Right lobe of liver (tissue), 6 donors: ENCODE results near the gene SERTAD4. TPM values are rescaled to one million over a fixed set of nuclear protein-coding genes. Genes with fewer than 3 reads are reported as not detected.

Experiments
- ATAC-seq, 4 donors: fragments of 200-7000 bp; cut with Tn5 transposase; one replicate each; pipeline ENCODE4 v1.9.1; 2020; ENCODE audit warnings: mild to moderate bottlenecking in 4 of 4, moderate library complexity in 4 of 4
- DNase-seq, 3 donors: peaks; one replicate each; pipeline ENCODE4 v3.0.0-alpha.2; 2020
- H3K27ac ChIP-seq, 3 donors: fragments of 200-600 bp; one replicate each; pipeline ENCODE4 v1.8.0; 2022
- H3K27me3 ChIP-seq, 2 donors: fragments of 200-600 bp; one replicate each; pipeline ENCODE4 v1.8.0; 2022
- H3K36me3 ChIP-seq, 4 donors: fragments of 200-600 bp; sonication (generic) in 1 of 4; one replicate each; pipeline versions ENCODE4 v1.5.1 to v1.8.0; 2017 to 2022; ENCODE audit warnings: control low read depth in 1 of 4
- H3K4me1 ChIP-seq, 4 donors: fragments of 200-600 bp; sonication (generic) in 1 of 4; one replicate each; pipeline versions ENCODE4 v1.5.1 to v1.8.0; 2017 to 2022; ENCODE audit warnings: control low read depth in 1 of 4
- H3K4me3 ChIP-seq, 3 donors: fragments of 200-600 bp; one replicate each; pipeline ENCODE4 v1.8.0; 2022
- H3K9me3 ChIP-seq, 4 donors: fragments of 200-600 bp; sonication (generic) in 1 of 4; one replicate each; pipeline versions ENCODE4 v1.5.1 to v1.8.0; 2017 to 2022; ENCODE audit warnings: control low read depth in 1 of 4
- POLR2A ChIP-seq: fragments of 450-650 bp; IDR thresholded peaks from one replicate; pipeline ENCODE4 v1.6.1; 2017; ENCODE audit warnings: antibody characterized with exemption, mild to moderate bottlenecking
- WGBS: methylation state at CpG from one replicate; pipeline ENCODE4 v1.1.6; 2018; ENCODE audit warnings: low coverage, low lambda C conversion rate; ENCODE audit not compliant: insufficient coverage; ENCODE audit errors: missing lambda C conversion rate; 5-methylcytosine and 5-hydroxymethylcytosine counted together
- intact Hi-C, 2 donors: fragments of 100-400 bp; cut with DNase I; formaldehyde crosslinking; loops; one replicate each; pipeline versions ENCODE4 v1.11.2 to v1.14.1; 2022
- total RNA-seq, 6 experiments: library from RNA; depleted of rRNA in 2 of 6; stranded (reverse); fragments of >200 nt in 2 of 6; fragmentation: NEBNext Ultra II Directional in 3 of 6; extraction: Animal tissue kit (Norgen Biotek cat#: 25700) in 3 of 6; gene quantifications; one replicate each; pipeline versions ENCODE4 v1.1.0 to v1.2.4, GENCODE V29; 2016 to 2023
- TF ChIP-seq, protein P1 (sequence below), 4 donors: fragments of 200-600 bp in 3 of 4; fragments of 450-650 bp in 1 of 4; IDR thresholded peaks; one replicate each; pipeline versions ENCODE4 v1.5.1 to v1.8.0; 2016 to 2022; ENCODE audit warnings: antibody characterized with exemption in 4 of 4, mild to moderate bottlenecking in 2 of 4
- donor health status: DM: no; HTN: yes; CAD: no.
- donor health status: DM: no; HTN: no; CAD: no.
- donor health status: DM: no; HTN: no; CAD: no.
- donor health status: DM: no; HTN: yes; CAD: no.
- donor health status: DM: no; HTN: yes; CAD: no.

The SERTAD4 gene
- total RNA-seq, 6 experiments from 2014 or later = not detected

DNA sequence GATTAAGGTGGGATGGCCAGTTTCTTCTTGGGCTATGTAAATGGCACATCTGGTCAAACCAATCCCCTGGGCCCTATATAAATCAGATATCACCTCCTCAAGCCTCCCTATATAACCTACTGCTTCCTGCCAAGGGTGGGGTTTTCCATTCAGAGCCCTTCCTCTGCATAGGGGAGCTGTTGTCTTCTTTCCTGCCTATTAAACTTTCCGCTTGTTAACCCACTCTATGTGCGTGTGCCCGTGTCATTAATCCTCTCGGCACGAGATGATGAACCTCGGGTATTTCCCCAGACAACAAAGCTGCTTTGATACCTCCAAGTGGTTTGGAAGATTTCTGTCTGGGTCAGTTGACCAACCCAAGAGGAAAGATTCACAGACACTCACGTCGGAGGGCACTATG, 19.3 kb upstream of the SERTAD4 start:
- no peak overlapping the region for H3K27ac ChIP-seq
- TF ChIP-seq, protein P1, sequence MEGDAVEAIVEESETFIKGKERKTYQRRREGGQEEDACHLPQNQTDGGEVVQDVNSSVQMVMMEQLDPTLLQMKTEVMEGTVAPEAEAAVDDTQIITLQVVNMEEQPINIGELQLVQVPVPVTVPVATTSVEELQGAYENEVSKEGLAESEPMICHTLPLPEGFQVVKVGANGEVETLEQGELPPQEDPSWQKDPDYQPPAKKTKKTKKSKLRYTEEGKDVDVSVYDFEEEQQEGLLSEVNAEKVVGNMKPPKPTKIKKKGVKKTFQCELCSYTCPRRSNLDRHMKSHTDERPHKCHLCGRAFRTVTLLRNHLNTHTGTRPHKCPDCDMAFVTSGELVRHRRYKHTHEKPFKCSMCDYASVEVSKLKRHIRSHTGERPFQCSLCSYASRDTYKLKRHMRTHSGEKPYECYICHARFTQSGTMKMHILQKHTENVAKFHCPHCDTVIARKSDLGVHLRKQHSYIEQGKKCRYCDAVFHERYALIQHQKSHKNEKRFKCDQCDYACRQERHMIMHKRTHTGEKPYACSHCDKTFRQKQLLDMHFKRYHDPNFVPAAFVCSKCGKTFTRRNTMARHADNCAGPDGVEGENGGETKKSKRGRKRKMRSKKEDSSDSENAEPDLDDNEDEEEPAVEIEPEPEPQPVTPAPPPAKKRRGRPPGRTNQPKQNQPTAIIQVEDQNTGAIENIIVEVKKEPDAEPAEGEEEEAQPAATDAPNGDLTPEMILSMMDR (IDR thresholded peaks at IDR 0.05) = no peak
- no peak for TF ChIP-seq POLR2A
- no peak overlapping the region for H3K4me3 ChIP-seq
- no peaks in the 10 kb centered on the region for H3K36me3 ChIP-seq
- no peak for DNase-seq
- no peaks in the 10 kb centered on the region for H3K27me3 ChIP-seq
- intact Hi-C loops = no loop called here
- H3K4me1 ChIP-seq = no peaks in the 10 kb centered on the region
- ATAC-seq = no peak
- H3K9me3 ChIP-seq = no peaks in the 10 kb centered on the region
- WGBS = 65% methylated on average over 8 of the region's 8 CpGs

DNA sequence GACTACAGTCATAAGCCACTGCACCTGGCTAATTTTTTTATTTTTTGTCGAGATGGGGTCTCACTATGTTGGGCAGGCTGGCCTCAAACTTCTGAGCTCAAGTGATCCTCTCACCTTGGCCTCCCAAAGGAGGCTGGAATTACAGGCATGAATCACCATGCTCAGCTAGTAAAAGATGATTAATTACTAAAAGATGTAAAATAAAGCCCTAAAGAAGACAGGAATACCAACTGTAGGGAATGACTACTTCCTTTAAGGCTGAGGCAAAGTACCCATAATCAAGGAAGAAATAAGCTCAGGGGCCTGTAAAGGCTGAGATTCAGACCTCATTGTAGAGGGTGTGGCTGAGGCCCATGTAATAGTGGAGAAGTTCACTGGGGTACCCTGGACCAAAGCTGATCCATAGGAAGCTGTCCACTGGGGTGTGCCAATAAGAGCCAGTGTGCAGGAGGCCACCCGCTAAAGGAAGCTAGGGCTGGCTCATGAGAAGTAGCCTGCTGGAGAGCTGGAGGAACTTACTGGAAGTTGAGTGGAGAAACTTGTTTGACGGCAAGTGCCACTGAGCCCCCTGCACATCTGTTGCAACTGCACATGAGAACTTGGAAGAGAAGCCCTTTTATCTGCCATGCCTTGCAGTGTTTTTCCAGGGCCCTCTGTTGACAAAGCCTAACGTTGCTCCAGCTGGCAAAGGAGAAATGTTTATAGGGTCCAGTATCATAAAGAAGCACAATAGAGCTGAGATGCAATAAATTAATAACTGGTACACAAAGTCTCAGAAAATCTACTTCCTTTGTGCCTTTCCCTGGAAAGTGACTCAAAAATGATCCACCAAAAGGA, 17.8 kb upstream of the SERTAD4 start:
- no peaks in the 10 kb centered on the region for H3K27me3 ChIP-seq
- intact Hi-C loops = no loop called here
- H3K4me1 ChIP-seq = no peaks in the 10 kb centered on the region
- DNase-seq = no peak
- no peaks in the 10 kb centered on the region for H3K36me3 ChIP-seq
- TF ChIP-seq, protein P1 (IDR thresholded peaks at IDR 0.05) = no peak
- TF ChIP-seq POLR2A = no peak
- no peak for ATAC-seq
- H3K9me3 ChIP-seq = no peaks in the 10 kb centered on the region
- WGBS = 33% methylated on average over 2 of the region's 4 CpGs
- no peak overlapping the region for H3K4me3 ChIP-seq
- H3K27ac ChIP-seq = no peak overlapping the region

DNA sequence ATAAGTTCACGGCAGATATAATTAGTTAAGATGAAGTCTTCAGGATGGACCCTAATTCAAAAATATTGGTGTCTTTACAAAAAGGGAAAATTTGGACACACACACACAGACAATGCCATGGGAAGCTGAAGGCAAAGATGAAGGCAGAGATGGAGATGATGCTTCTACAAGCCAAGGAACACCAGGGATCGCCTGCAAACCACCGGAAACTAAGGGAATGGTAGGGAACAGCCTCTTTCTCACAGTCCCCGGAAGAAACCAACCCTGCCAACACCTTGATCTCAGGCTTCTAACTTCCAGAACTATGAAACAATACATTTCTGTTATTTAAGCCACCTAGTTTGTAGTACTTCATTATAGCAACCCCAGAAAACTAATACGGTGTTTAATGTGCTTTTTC, 15.1 kb upstream of the SERTAD4 start:
- H3K4me3 ChIP-seq = no peak overlapping the region
- no peak for TF ChIP-seq POLR2A
- TF ChIP-seq, protein P1 (IDR thresholded peaks at IDR 0.05) = no peak
- no peaks in the 10 kb centered on the region for H3K9me3 ChIP-seq
- no peak for DNase-seq
- intact Hi-C loops = no loop called here
- H3K27ac ChIP-seq = no peak overlapping the region
- ATAC-seq = no peak
- WGBS = 67% methylated on average over 3 of the region's 5 CpGs
- H3K4me1 ChIP-seq = no peaks in the 10 kb centered on the region
- no peaks in the 10 kb centered on the region for H3K27me3 ChIP-seq
- H3K36me3 ChIP-seq = no peaks in the 10 kb centered on the region

DNA sequence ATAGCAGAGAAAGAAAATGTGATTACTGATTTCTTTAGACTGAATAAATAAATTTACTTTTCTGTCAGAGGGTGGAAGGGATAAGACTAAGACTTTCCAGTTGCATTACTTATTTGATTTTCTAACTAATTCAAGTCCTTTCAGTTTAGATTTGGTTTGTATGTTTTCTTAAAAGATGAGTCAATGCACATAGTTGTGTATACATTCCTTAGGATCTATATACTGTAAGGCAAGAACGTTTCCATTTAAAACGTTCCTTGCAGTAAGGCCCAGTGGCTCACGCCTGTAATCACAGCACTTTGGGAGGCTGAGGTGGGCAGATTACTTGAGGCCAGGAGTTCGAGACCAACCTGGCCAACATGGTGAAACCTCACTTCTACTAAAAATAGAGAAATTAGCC, 14.5 kb upstream of the SERTAD4 start:
- Histone ChIP-seq H3K27me3 (no peaks in the 10 kb centered on the region), H3K9me3 (no peaks in the 10 kb centered on the region), H3K4me1 (no peaks in the 10 kb centered on the region), H3K4me3 (no peak overlapping the region), H3K36me3 (no peaks in the 10 kb centered on the region), H3K27ac (no peak overlapping the region)
- DNase-seq = no peak
- TF ChIP-seq, protein P1 (IDR thresholded peaks at IDR 0.05) = no peak
- no peak for TF ChIP-seq POLR2A
- 41% methylated on average over 4 of the region's 4 CpGs for WGBS
- no peak for ATAC-seq
- intact Hi-C loops = no loop called here
